DMS114 treated with DMSO at 0.1 percent for 48 hours (cell line): Measurements from ENCODE around the gene PLCB1.
"Not testable (repeated sequence)": the region's sequence is repeated elsewhere in the genome, so short reads cannot be mapped to it uniquely, and the experiment has no call there.

ENCODE experiments used
- DNase-seq: peaks from one replicate; lab custom pipeline; 2025; ENCODE audit not compliant: unreplicated experiment; lab: John Stamatoyannopoulos, UW

PLCB1 gene

GRCh38 chr20:8362457-8362856, 230.4 kb downstream of the PLCB1 start:
- DNase-seq: no peak

DNA sequence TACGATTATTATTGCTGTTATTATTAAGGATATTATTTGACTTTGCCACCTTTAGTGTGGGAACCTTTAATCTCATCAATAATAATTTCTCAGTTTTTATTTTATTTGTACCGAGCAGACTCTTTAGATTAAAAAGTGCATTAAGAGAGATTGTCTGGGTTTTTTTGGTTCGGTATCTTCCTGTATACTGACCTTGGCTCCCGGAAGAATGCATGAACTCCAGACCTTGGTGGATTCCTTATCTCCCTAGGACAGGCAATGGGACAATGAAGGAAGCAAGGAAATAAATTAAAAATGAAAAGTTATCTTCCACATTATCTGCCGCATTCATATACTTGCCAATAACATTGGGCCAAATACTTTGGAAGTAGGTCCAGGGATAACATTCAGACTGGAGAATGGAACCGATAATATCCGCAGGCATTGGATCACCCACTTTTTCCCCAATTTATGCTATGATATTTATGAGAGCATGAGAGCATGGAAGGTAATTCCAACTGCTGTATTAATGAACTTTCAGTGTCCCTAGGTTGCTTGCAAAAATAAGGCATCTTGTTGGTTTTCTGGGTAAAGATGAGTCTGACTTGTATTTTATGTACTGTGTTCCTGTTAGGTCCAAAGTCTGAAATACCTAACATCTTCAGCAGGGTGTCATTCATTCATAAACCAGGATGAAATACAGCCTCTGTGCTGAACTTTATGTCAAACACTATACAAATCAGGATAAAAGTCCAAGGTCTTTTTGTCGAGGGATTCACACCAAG, 232.1 kb downstream of the PLCB1 start:
- DNase-seq: no peak

DNA sequence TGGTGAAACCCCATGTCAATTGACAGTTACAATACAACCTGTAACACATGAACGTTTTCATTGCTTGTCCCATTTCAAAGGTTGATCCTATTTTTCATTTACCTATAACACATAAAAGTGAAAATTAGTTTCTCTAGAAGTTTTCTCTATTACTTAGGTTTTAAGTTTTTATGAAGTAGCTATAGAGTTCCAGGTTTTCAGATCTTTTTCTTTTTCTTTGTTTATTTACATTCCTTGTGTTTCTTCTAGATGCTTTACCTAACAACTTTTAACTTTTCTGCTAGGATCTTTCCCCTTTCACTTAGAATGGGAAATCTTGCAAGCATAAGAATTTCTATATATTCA, 232.6 kb downstream of the PLCB1 start:
- DNase-seq: no peak

- no peak for DNase-seq
These were observed 233.6 kb downstream of the PLCB1 start for GRCh38 chr20:8365634-8366033.

DNA sequence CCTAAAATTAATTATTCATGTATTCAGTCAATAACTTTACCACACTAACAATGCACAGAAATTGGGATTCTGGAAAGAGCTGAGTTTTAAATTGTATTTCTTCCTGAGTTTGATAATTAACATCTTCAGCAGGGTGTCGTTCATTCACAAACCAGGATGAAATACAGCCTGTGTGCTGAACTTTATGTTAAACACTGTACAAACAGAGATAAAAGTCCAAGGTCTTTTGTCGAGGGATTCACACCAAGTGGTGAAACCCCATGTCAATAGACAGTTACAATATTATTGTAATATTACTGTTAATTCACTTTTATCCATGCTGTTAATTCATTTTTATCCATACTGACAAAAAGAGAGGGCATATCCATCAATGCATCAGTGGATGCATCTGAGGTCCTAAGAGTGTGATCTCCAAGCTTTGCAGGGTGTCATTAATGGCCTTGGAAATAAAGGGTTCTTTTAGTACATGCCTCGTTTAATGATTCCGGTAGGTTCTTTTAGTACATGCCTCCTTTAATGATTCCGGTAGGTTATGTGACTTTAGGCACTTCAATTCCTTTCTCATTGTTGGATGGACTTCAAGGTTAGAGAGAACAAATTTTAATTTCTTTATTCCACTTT, 234.3 kb downstream of the PLCB1 start:
- no peak for DNase-seq

DNA sequence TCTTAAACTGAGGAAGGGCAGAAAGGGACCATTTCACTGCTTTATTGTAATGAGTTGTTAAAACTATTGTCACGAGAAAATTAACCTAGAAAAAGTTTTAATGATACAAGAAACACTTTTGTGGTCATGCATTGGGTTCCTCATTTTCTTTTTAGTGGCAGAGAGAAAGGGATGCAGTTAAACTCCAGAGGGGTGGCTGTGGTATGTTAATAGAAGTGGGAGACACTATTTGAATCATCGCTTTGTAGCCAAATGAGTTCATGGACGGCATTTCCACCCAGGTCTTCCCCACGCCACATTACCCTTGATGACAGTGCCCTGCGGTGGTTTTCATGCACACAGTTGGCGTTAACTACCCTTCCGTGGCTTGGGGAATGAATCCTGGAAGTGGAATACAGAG, 235.6 kb downstream of the PLCB1 start:
- no peak for DNase-seq

- no peak for DNase-seq
These were observed 236.6 kb downstream of the PLCB1 start for GRCh38 chr20:8368670-8369069.

DNA sequence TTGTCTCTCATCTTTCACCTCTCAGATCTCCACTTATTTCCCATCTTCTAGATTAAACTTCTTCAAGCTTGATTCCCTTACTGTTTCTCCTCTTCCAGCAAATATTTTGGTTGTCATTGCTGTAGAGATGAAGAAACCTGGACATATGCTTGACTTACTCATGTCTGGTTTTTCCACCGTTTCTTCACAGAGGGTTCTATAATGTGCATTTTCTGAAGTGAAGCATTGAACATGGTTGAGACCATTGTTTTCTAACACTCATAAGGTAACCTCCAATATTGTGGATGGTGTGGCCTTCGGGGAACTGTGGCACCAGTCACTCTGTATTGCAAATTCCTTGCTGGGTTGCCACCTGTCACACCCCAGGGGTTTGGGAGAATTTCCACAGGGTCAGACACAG, 237.2 kb downstream of the PLCB1 start:
- DNase-seq: no peak

- DNase-seq: no peak
These were observed 238.7 kb downstream of the PLCB1 start for GRCh38 chr20:8370774-8371173.

GRCh38 chr20:8372824-8373380, 240.8 kb downstream of the PLCB1 start:
- no peak for DNase-seq

GRCh38 chr20:8373579-8373978, 241.5 kb downstream of the PLCB1 start:
- DNase-seq: no peak

GRCh38 chr20:8375898-8376297, 243.8 kb downstream of the PLCB1 start:
- DNase-seq: no peak

- DNase-seq: no peak
These were observed 244.9 kb downstream of the PLCB1 start for GRCh38 chr20:8376940-8377339.

DNA sequence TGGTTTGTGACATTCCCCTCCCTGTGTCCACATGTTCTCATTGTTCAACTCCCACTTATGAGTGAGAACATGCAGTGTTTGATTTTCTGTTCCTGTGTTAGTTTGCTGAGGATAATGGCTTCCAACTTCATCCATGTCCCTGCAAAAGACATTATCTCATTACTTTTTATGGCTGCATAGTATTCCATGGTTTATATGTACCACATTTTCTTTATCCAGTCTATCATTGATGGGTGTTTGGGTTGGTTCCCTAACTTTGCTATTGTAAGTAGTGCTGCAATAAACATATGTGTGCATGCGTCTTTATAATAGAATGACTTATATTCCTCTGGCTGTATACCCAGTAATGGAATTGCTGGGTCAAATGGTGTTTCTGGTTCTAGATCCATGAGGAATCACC, 247.1 kb downstream of the PLCB1 start:
- DNase-seq: not testable (repeated sequence)

DNA sequence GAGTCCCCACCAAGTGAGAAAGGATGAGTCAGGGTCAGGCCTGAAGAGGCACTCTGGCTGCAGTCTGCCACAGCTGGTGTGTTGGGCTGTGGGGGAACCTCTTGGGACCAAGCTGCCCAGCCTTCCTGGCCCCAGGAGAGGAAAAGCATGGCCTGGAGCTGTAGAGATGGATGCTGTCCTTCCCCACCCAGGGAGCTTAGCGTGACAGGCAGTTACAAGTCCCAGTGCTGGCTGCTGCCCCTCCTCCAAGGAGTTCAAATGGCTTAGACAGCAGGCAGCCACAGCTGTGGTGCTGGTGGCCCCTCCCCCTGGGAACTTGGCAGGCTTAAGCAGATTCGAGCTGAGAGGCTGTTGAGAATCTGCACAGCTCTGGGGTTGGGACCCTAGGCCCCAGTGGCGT, 253.2 kb downstream of the PLCB1 start:
- no peak for DNase-seq

DNA sequence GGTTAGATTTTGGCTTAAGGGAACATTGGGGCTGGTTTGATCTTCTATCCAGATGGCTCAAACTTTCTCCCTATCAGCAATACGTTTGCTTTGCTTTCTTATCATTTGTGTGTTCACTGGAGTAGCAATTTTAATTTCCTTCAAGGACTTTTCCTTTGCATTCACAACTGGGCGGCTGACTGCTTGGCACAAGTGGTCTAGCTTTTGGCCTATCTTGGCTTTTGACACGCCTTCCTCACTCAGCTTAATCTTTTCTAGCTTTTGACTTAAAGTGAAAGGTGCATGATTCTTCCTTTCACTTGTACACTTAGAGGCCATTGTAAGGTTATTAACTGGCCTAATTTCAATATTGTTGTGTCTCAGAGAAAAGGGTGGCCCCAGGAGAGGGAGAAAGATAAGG, 254.9 kb downstream of the PLCB1 start:
- no peak for DNase-seq

DNA sequence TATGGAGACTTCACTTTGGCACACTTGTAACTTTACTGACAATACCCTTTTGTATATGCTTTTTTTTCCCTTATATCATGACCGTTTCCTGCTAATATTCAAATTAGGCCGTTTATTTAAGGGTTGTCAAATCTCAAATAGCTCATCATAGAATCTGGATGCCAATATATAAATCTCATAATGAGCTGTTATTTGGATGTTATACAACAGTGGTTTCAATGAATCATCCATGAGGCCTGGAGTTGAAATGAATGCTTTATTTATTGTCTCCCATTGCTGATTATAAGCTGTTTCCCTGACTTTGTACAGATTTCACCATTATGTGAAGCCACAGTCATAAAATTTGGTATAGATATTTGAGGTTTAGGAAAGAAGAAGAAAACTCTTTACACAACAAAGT, 256.1 kb downstream of the PLCB1 start:
- DNase-seq: no peak

GRCh38 chr20:8388707-8389106, 256.6 kb downstream of the PLCB1 start:
- DNase-seq: no peak

DNA sequence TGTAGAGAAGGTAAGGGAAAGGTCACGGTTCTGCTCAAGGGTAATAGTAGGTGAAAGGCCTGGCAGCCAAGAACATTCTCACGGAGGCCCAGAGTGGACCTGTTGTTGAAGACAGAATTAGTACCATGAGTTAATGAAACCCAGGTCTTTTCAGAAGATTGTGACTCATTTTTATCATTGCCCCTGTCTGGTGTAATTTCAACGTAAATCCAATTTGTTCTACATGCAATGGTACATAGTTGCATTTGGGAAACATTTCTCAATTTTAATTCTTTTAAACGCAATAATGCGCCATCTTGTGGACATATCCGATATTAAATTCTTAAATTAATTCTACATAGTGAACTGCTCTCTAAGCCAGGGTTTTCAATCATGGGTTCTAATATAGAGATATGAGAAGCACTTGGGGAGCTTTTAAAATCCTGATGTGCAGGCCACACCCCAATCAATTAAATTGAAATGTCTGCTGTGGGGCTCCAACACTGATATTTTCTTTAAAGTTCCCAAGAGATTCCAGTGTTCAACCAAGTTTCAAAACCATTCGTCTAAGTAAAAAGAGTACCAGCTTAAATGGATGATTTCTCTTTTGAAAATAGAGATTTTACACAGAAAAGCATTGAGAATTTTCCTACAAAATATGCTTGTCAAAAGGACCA, 257.4 kb downstream of the PLCB1 start:
- DNase-seq: peak; percentile 21

- DNase-seq: no peak
These were observed 258.0 kb downstream of the PLCB1 start for GRCh38 chr20:8390037-8390433.

DNA sequence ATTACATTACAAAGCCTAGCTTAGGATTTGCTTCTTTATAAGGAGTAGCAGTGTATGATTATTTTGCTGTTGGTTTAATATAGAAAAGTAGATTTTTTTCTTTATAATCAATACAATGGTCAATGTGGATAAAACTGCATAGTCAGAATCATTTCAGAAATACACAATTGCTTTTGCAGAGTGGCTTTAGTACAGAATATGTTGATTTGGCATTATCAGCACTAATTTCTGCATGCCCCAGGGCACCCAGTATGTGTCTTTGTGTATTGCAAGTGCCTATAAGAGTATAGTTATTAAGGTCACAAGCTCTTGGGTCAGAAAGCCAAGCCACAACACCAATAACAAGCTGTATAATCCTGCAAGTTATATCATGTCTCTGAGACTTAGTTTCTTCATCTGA, 258.4 kb downstream of the PLCB1 start:
- no peak for DNase-seq

GRCh38 chr20:8393381-8393780, 261.3 kb downstream of the PLCB1 start:
- no peak for DNase-seq
